ENCODE results near the gene PLK2.

- TF ChIP-seq CTBP2 (IDR thresholded peaks at IDR 0.05; ENCODE audit: borderline replicate concordance, insufficient read depth, insufficient read length, low read length) (no peak), EP300 (IDR thresholded peaks at IDR 0.05; ENCODE audit: borderline replicate concordance in 1 of 2, low read depth in 2 of 2, low read length in 2 of 2) (no peak), EZH2 (IDR thresholded peaks at IDR 0.05; ENCODE audit: low read depth, low read length, severe bottlenecking) (no peak), CBX8 (IDR thresholded peaks at IDR 0.05; ENCODE audit: borderline replicate concordance, low read depth, low read length) (no peak), CTCF (IDR thresholded peaks at IDR 0.05; ENCODE audit: control extremely low read depth in 1 of 3, insufficient read depth in 1 of 3, low read depth in 1 of 3, low read length in 3 of 3) (no peak), GABPA (IDR thresholded peaks at IDR 0.05; ENCODE audit: borderline replicate concordance, insufficient read depth, low read length) (no peak), BRCA1 (IDR thresholded peaks at IDR 0.05; ENCODE audit: low read depth, low read length) (no peak), SUZ12 (IDR thresholded peaks at IDR 0.05; ENCODE audit: low read length) (no peak), NRF1 (IDR thresholded peaks at IDR 0.05; ENCODE audit: low read depth, low read length) (no peak)
These were observed 21.9 kb upstream of the PLK2 start for GRCh38 chr5:58481828-58482227.
